WERI-Rb-1 (cell line): Measurements from ENCODE around the gene PSMB10.

Source experiments
- DNase-seq: peaks from one replicate; pipeline ENCODE4 v3.0.0-alpha.2; 2020
- H3K27ac ChIP-seq: fragments of 250-450 bp; sonication (Bioruptor Pico); 2 replicates; pipeline ENCODE4 v1.5.1; 2020; ENCODE audit warnings: mild to moderate bottlenecking, moderate library complexity
- H3K27me3 ChIP-seq: fragments of 250-450 bp; sonication (Bioruptor Pico); 2 replicates; pipeline ENCODE4 v1.5.1; 2021; ENCODE audit warnings: mild to moderate bottlenecking, low read depth, moderate library complexity; ENCODE audit not compliant: insufficient read depth, severe bottlenecking
- H3K36me3 ChIP-seq: fragments of 250-450 bp; sonication (Bioruptor Pico); 2 replicates; pipeline ENCODE4 v1.5.1; 2020; ENCODE audit warnings: mild to moderate bottlenecking, moderate library complexity
- H3K4me3 ChIP-seq: 2 replicates; pipeline ENCODE4 v1.5.1; 2011; ENCODE audit warnings: low read depth, mild to moderate bottlenecking, control low read depth, low read length
- H3K9me3 ChIP-seq: fragments of 250-450 bp; sonication (Bioruptor Pico); 2 replicates; pipeline ENCODE4 v1.5.1; 2021; ENCODE audit warnings: mild to moderate bottlenecking, moderate library complexity; ENCODE audit not compliant: severe bottlenecking
- CTCF ChIP-seq: IDR thresholded peaks from 2 replicates; pipeline ENCODE4 v1.5.1; 2011; ENCODE audit warnings: low read depth, mild to moderate bottlenecking, control low read depth, inconsistent platforms, low read length

PSMB10 gene

GRCh38 chr16:67964477-67965131, 28.0 kb upstream of the PSMB10 start:
- Histone ChIP-seq H3K4me3 (no peak overlapping the region), H3K27me3 (no peaks in the 10 kb centered on the region), H3K36me3 (peaks cover 4% of the 10 kb centered on the region), H3K9me3 (no peaks in the 10 kb centered on the region), H3K27ac (no peak overlapping the region; the same call in 1 of the 2 replicates)
- no peak for DNase-seq
- no peak for TF ChIP-seq CTCF

GRCh38 chr16:67963662-67964321, 27.1 kb upstream of the PSMB10 start:
- TF ChIP-seq CTCF = no peak
- Histone ChIP-seq H3K4me3 (no peak overlapping the region), H3K9me3 (no peaks in the 10 kb centered on the region), H3K36me3 (peaks cover 4% of the 10 kb centered on the region), H3K27ac (no peak overlapping the region), H3K27me3 (no peaks in the 10 kb centered on the region)
- no peak for DNase-seq

GRCh38 chr16:67963292-67963661, 26.6 kb upstream of the PSMB10 start:
- TF ChIP-seq CTCF = no peak
- H3K36me3 ChIP-seq = peaks cover 4% of the 10 kb centered on the region
- H3K9me3 ChIP-seq = no peaks in the 10 kb centered on the region
- H3K27ac ChIP-seq = no peak overlapping the region
- DNase-seq = no peak
- no peaks in the 10 kb centered on the region for H3K27me3 ChIP-seq
- no peak overlapping the region for H3K4me3 ChIP-seq

- no peak for TF ChIP-seq CTCF
- H3K27me3 ChIP-seq = no peaks in the 10 kb centered on the region
- DNase-seq = no peak
- no peak overlapping the region for H3K27ac ChIP-seq
- H3K36me3 ChIP-seq = peaks cover 4% of the 10 kb centered on the region
- H3K4me3 ChIP-seq = no peak overlapping the region
- H3K9me3 ChIP-seq = no peaks in the 10 kb centered on the region
Measured at GRCh38 chr16:67962135-67962534, 25.5 kb upstream of the PSMB10 start.

GRCh38 chr16:67961551-67961957, 24.9 kb upstream of the PSMB10 start:
- Histone ChIP-seq H3K9me3 (no peaks in the 10 kb centered on the region), H3K4me3 (no peak overlapping the region), H3K27ac (no peak overlapping the region), H3K36me3 (peaks cover 4% of the 10 kb centered on the region), H3K27me3 (no peaks in the 10 kb centered on the region)
- DNase-seq = no peak
- no peak for TF ChIP-seq CTCF
